ENCODE data around the gene WDR19. TPM values are rescaled to one million over a fixed set of nuclear protein-coding genes. Genes with fewer than 3 reads are reported as not detected.

The WDR19 gene
- 22.8 and 23.7 TPM in 2 replicates for total RNA-seq

GRCh38 chr4:39181905-39182638 is at the start of gene WDR19:
TSS of gene WDR19 (plus strand) at chr4:39182529. CDS start at chr4:39182558, 29 bp downstream.

Other genes with a start within 250 kb of the WDR19 start
- gene TMEM156, start 150.1 kb upstream of the WDR19 start, total RNA-seq = 1.4 and 2.0 TPM in 2 replicates
- gene KLHL5, start 120.3 kb upstream of the WDR19 start, total RNA-seq = 45.8 and 70.0 TPM in 2 replicates
- gene RFC1, start 183.8 kb downstream of the WDR19 start, total RNA-seq = 46.4 and 47.7 TPM in 2 replicates
- gene KLB, start 224.4 kb downstream of the WDR19 start, total RNA-seq = not detected in 2 replicates

Data from myometrial cell (primary cell).